ENCODE measurements around the gene FAM169A. TPM values are rescaled to one million over a fixed set of nuclear protein-coding genes. Genes with fewer than 3 reads are reported as not detected.
A peak's percentile ranks its signal among the peaks of the same experiment; 100 is the strongest.

Gene FAM169A
- total and polyA plus RNA-seq, 7 donors, result 0.95 to 3.3 (median 1.8) TPM

GRCh38 chr5:74903165-74903787 is 37.1 kb upstream of the FAM169A start:
- no peaks in the 10 kb centered on the region for H3K36me3 ChIP-seq
- DNase-seq, result no peak
- H3K27ac ChIP-seq, result no peak overlapping the region
- 6 to 29% methylated on average over 4 of the region's 4 CpGs for WGBS, 2 donors
- H3K4me1 ChIP-seq, result no peaks in the 10 kb centered on the region
- no peak for TF ChIP-seq POLR2AphosphoS5 (IDR thresholded peaks at IDR 0.05)
- no peak for TF ChIP-seq POLR2A (IDR thresholded peaks at IDR 0.05)
- peak in 1 of 4 experiments; percentile 17 for TF ChIP-seq CTCF (IDR thresholded peaks at IDR 0.05)
- no peaks in the 10 kb centered on the region for H3K27me3 ChIP-seq
- H3K9me3 ChIP-seq, result no peaks in the 10 kb centered on the region
- H3K4me3 ChIP-seq, result no peak overlapping the region
- intact Hi-C loops (cut with DNase I), result no loop called here

GRCh38 chr5:74897049-74897448 is 30.9 kb upstream of the FAM169A start:
- 84 to 95% methylated on average over 1 of the region's 1 CpG for WGBS, 2 donors
- Histone ChIP-seq H3K27ac (no peak overlapping the region), H3K36me3 (no peaks in the 10 kb centered on the region), H3K9me3 (peaks cover 0 to 6% (median 1%) of the 10 kb centered on the region in 4 donors), H3K27me3 (no peaks in the 10 kb centered on the region), H3K4me3 (no peak overlapping the region), H3K4me1 (peaks cover 0 to 5% (median 2%) of the 10 kb centered on the region in 4 donors)
- TF ChIP-seq CTCF (IDR thresholded peaks at IDR 0.05), result no peak
- intact Hi-C loops (cut with DNase I), result no loop called here
- no peak for DNase-seq

- Histone ChIP-seq H3K4me3 (no peak overlapping the region), H3K27ac (no peak overlapping the region), H3K4me1 (peaks cover 0 to 5% (median 2%) of the 10 kb centered on the region in 4 donors), H3K36me3 (no peaks in the 10 kb centered on the region), H3K27me3 (no peaks in the 10 kb centered on the region), H3K9me3 (peaks cover 0 to 6% (median 1%) of the 10 kb centered on the region in 4 donors)
- TF ChIP-seq POLR2A (IDR thresholded peaks at IDR 0.05) (no peak), EP300 (IDR thresholded peaks at IDR 0.05) (no peak), POLR2AphosphoS5 (IDR thresholded peaks at IDR 0.05) (no peak), CTCF (IDR thresholded peaks at IDR 0.05) (no peak)
- WGBS, 2 donors, result 25 to 71% methylated on average over 5 of the region's 5 CpGs
- no peak for DNase-seq
- intact Hi-C loops (cut with DNase I), result no loop called here
Observed at GRCh38 chr5:74895906-74896305, 29.7 kb upstream of the FAM169A start.

- DNase-seq, result no peak
- no peaks in the 10 kb centered on the region for H3K27me3 ChIP-seq
- TF ChIP-seq POLR2A (IDR thresholded peaks at IDR 0.05) (no peak), POLR2AphosphoS5 (IDR thresholded peaks at IDR 0.05) (no peak), EP300 (IDR thresholded peaks at IDR 0.05) (no peak), CTCF (IDR thresholded peaks at IDR 0.05) (no peak)
- H3K4me3 ChIP-seq, result no peak overlapping the region
- no peak overlapping the region for H3K27ac ChIP-seq
- no peaks in the 10 kb centered on the region for H3K36me3 ChIP-seq
- WGBS, 2 donors, result 92 to 96% methylated on average over 2 of the region's 2 CpGs
- peaks cover 0 to 6% (median 1%) of the 10 kb centered on the region in 4 donors for H3K9me3 ChIP-seq
- intact Hi-C loops (cut with DNase I), result no loop called here
- peaks cover 0 to 5% (median 2%) of the 10 kb centered on the region in 4 donors for H3K4me1 ChIP-seq
Observed at GRCh38 chr5:74894351-74894750, 28.2 kb upstream of the FAM169A start.

- Histone ChIP-seq H3K9me3 (peaks cover 0 to 6% (median 1%) of the 10 kb centered on the region in 4 donors), H3K36me3 (no peaks in the 10 kb centered on the region), H3K4me3 (no peak overlapping the region), H3K27ac (no peak overlapping the region), H3K27me3 (no peaks in the 10 kb centered on the region), H3K4me1 (peaks cover 0 to 5% (median 2%) of the 10 kb centered on the region in 4 donors)
- WGBS, 2 donors, result 77 to 80% methylated on average over 2 of the region's 2 CpGs
- intact Hi-C loops (cut with DNase I), result no loop called here
- TF ChIP-seq CTCF (IDR thresholded peaks at IDR 0.05) (no peak), POLR2A (IDR thresholded peaks at IDR 0.05) (no peak), EP300 (IDR thresholded peaks at IDR 0.05) (no peak), POLR2AphosphoS5 (IDR thresholded peaks at IDR 0.05) (no peak)
- no peak for DNase-seq
Observed at GRCh38 chr5:74892921-74893320, 26.7 kb upstream of the FAM169A start.
